Mucosa of gallbladder (tissue), 1 donor: ENCODE measurements around the gene C2orf92. TPM values are rescaled to one million over a fixed set of nuclear protein-coding genes. Genes with fewer than 3 reads are reported as not detected.
"Not testable (repeated sequence)": the region's sequence is repeated elsewhere in the genome, so short reads cannot be mapped to it uniquely, and the experiment has no call there.

Experiments
- DNase-seq: peaks from one replicate; pipeline ENCODE4 v3.0.0-alpha.2; 2020; ENCODE audit warnings: low spot score
- total RNA-seq: library from RNA; stranded (reverse); gene quantifications from one replicate; pipeline ENCODE4 v1.2.1, GENCODE V29; 2021
- donor health status: DM: no; HTN: no; CAD: no.

The C2orf92 gene
- total RNA-seq, 1 donor from 2014 or later: 4.8 TPM

DNA sequence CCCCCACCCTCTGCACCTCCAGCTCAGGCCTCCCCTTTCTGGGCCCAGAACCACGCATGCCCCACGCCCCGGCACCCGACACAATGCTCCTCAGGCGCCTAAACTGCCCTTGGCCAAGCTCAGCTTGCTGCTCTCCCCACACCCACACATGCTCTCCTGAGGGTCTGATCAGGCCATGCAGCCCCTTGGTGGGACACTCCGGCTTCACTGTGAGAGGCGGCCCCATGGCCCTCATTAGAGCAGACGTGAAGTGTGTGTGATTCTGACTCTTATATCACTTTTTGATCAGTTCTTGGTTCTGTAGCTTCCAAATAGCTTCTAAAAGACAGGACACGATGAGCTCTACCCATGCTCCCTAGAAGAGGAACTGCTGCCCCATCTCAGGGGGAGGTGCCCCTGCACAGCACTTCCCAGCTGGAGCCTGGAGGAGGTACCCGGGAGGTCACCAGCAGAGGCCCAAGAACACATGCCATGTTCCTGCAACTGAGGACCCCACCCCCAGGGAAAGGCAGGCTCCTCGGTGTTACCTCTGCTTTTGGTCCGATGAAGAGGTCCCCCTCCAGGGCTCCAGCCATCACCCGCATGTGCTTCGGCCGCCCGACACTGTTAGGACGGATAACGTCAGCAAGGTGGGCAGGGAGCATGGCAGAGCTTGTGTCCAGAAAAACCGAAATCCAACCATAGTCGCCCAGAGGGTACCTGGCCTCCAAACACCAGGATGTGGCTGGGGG lies 9.3 kb upstream of the C2orf92 start:
- no peak for DNase-seq

DNA sequence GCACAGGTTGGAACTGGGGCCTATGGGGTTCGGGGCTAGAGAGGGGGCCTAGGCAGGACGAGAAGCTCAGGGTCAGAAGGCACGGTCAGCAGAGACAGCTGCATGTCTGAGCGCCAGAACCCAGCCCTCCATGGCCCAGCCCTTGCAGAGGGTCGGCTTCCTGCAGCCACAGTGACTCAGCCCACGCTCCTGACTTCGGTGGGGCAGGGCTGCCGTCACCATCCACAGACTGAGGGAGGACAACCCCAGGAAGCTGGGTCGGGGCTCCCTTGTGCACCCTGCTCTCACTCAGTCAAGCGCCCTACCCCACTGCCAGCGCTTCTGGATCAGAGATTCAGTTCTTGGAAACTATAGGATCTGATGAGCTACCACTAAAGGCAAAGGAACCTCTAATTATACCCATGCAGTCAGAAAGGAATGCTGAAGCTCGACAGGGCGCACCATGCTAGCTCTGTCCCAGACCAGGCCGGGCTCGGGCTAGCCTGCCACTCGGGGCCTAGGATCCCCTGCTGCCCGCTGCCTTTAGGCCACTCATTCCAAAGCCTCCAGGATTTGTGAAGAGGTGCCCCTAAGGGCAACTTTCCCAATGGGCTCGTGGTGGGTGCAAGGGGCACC lies 8.6 kb upstream of the C2orf92 start:
- DNase-seq: no peak

DNA sequence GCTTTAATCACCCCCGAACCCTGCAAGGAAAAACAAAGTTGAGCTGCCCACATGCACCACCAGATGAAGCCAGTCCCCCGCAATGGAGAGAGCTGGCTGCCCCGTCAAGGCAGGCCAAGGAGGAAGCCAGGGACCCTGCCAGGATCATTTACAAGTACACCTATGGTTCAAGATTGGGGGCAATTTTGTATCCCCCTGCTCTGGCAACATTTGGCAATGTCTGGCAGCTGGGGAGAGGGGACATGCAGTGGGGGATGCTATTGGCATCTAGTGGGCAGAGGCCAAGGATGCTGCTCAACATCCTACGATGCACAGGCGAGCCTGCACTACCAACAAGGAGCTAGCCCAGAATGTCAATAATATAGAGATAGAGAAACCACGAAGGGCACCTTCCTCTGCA lies 7.6 kb upstream of the C2orf92 start:
- DNase-seq: no peak

GRCh38 chr2:97662386-97662894 lies 7.1 kb upstream of the C2orf92 start:
- no peak for DNase-seq

GRCh38 chr2:97662895-97663625 lies 6.5 kb upstream of the C2orf92 start:
- peak; percentile 53 for DNase-seq

DNA sequence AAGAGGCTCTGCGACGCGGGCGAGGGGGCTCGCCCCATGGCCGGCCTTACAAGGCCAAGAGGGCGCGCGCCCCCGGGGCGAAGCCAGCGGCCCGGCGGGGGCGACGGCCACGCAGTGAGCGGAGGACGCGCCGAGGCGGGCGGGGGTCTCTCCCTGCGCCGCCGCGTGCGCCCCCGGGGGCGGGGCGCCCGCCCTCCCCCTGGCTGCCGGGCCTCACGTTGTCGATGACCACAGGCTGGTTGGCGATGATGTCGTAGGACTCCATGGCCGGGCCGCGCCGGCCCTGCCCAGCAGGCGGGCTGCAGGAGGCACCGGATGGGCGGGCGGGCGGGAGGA lies 5.9 kb upstream of the C2orf92 start:
- DNase-seq: no peak

- peak; percentile 98 for DNase-seq
Measured at GRCh38 chr2:97663962-97664635, 5.4 kb upstream of the C2orf92 start, which contains the start of gene ACTR1B. Gene ACTR1B (minus strand): TSS chr2:97664044. CDS start chr2:97663890, 154 bp downstream.

GRCh38 chr2:97664636-97664970 lies 4.9 kb upstream of the C2orf92 start:
- DNase-seq: no peak

DNA sequence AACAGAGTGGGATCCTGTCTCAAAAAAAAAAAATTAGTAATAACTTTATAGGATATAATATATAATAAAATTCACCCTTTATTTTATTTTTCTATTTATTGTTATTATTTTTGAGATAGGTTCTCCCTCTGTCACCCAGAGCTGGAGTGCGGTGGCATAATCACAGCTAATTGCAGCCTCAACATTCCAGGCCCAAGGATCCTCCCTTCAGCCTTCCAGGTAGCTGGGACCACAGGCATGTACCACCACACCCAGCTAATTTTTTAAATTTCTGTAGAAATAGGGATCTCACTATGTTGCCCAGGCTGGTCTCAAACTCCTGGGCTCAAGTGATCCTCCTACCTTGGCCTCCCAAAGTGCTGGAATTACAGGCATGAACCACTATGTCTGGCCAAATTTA lies 958 bp downstream of the C2orf92 start:
- no peak for DNase-seq

- no peak for DNase-seq
Measured at GRCh38 chr2:97671526-97671925, 2.0 kb downstream of the C2orf92 start.

GRCh38 chr2:97672606-97673140 lies 3.2 kb downstream of the C2orf92 start:
- DNase-seq: not testable (repeated sequence)

- no peak for DNase-seq
Measured at GRCh38 chr2:97673182-97673914, 3.8 kb downstream of the C2orf92 start.

GRCh38 chr2:97673915-97674283 lies 4.4 kb downstream of the C2orf92 start:
- no peak for DNase-seq

GRCh38 chr2:97675430-97676113 lies 6.1 kb downstream of the C2orf92 start:
- DNase-seq: no peak

DNA sequence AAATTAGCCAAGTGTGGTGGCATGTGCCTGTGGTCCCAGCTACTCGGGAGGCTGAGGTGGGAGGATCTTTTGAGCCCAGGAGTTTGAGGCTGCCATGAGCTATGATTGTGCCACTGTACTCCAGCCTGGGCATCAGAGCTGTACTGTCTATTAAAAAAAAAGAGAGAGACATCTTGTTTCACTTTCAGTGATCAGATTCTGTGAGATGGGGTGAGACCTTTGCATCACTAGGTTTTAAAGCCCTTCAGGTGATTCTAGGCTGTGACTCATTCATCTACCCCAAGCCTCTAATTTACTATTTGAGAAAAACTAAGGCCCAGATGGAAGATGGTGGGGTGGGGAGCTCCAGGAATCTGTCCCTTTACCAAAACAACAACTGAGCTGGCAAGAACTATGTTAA lies 7.1 kb downstream of the C2orf92 start:
- no peak for DNase-seq

DNA sequence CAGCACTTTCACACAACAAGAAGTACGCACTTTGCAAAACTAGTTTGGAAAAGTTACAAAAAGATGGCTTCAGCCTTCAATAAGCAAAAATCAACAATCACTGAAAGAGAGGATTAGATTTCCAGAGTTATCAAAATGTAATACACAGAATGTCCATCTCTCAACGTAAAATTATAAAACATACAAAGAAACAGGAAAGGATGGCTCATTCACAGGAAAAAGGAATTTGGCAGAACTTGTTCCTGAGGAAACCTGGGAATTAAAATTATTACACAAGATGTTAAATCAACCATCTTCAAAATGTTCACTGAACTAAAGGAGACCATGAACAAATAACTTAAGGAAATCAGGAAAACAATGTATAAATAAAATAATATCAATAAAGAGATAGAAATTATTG lies 8.0 kb downstream of the C2orf92 start:
- no peak for DNase-seq

DNA sequence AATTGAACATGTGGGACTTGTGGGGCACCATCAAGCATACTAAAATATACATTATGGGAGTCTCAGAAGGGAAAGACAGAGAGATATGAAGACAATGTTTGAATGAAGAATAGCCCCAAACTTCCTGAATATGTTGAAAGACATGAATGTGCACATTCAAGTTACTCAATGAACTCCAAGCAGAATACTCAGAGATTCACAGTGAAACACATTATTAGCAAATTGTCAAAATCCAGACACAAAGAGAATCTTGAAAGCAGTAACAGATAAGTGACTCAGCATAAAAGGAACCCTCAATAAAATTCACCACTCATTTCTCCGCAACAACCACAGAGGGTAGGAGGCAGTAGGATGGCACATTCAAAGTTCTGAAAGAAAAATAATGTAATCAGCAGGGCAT lies 8.8 kb downstream of the C2orf92 start:
- DNase-seq: no peak

- not testable (repeated sequence) for DNase-seq
Measured at GRCh38 chr2:97687235-97687634, 17.7 kb downstream of the C2orf92 start.

DNA sequence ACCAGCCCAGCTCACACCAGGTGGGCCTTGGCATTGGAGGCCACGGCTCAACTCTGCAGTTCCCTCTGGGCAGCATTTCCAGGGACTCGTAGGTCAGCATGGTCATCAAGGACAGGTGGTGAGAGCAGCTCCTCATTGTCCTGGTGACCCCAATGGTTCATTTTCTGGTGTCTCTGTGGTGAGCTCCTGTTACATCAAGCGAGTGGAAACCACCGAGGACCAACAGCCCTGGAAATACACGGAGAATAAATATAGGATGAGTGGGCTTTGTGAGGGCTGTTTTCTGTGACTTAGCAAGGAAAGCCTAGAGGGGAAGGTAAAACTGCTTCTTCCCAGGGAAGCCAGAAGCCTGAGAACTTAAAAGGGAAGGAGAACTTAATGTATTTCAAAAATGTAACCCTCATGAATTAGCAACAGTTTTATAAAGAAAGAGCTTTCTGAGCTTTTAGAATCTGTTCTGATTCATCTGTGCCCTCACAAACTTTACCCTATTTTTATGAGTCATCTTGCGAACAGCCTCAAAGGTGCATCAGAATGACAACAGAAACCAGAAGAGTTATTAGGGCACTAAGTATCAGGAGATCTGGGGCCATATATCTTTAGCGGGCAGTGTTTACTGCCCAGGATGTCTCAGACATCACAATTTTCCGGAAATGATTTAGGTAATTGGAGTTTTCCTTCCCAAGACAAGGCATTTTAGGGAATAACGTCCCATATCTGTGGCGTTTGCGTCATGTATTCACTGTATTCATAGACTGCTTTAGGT lies 18.7 kb downstream of the C2orf92 start:
- no peak for DNase-seq

DNA sequence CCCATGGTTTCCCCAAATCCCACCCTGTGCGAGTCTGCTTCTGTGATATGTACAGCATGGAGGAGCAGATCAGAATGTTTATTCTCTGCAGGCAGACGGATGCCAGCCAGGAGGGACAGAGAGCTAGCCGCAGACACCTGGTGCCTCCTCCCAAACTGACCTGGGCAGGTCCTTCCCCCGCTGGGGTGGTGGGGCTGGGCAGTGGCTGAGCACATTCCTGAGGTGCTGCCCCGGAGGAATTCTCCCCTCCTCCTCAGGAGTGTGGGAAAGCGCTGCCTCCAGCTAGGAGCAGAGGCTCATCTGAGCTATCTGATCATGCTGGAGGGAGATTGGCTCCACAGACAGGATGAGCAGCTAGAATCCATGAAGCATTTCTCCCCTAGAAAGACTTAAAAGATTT lies 21.7 kb downstream of the C2orf92 start:
- DNase-seq: no peak
